ENCODE measurements around the gene EVI5.
A peak's percentile ranks its signal among the peaks of the same experiment; 100 is the strongest.

Gene EVI5

DNA sequence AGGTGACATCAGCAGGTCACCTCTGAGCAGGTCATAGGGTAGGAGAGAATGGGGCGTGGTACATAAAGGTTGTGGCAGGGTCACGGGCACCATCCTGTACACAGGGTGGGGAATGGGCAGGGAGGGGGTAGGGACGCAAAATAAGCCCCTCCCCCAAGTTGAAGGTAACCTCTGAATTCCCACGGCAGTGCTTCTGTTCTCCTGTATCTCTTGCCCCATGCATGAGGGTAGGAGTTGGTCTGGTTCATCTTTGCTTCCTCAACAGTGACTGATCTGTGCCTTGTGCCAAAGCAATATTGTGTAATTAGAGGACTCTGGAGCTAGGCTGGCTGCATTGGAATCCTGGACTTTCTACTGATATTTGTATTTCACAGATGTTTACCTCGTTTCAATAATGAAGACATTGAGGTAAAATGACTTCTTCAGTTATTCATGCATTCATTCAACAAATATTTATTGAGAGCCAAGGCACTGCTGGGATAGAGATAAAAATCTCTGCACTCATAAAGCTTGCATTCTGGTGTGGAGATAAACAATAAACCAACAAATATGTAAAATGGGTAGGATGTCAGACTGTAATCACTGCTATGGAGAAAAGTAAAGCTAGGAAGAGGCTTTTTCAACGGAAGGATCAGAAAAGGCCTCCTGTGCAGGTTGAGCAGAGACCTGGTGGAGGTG lies 279.8 kb downstream of the EVI5 start:
- no peak for DNase-seq

GRCh38 chr1:92504291-92505014 lies 280.5 kb downstream of the EVI5 start:
- no peak for DNase-seq

DNA sequence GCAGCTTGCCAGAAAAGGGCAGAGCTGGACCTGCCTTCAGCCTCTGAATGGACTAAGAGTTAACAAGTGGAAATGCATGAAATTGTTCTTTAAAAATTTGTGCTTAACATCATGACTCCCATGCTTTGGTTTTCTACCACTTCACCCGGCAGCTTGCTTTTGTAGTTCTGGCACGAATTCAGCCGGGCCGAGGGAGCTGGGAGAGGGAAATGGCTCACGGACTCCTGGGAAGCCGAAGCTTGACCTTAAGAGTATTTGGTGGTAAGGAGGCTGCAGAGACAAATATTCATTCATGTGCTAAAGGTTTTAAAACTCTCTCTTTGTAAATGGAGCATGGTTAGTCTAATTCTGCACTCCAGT lies 281.0 kb downstream of the EVI5 start:
- DNase-seq, result no peak

DNA sequence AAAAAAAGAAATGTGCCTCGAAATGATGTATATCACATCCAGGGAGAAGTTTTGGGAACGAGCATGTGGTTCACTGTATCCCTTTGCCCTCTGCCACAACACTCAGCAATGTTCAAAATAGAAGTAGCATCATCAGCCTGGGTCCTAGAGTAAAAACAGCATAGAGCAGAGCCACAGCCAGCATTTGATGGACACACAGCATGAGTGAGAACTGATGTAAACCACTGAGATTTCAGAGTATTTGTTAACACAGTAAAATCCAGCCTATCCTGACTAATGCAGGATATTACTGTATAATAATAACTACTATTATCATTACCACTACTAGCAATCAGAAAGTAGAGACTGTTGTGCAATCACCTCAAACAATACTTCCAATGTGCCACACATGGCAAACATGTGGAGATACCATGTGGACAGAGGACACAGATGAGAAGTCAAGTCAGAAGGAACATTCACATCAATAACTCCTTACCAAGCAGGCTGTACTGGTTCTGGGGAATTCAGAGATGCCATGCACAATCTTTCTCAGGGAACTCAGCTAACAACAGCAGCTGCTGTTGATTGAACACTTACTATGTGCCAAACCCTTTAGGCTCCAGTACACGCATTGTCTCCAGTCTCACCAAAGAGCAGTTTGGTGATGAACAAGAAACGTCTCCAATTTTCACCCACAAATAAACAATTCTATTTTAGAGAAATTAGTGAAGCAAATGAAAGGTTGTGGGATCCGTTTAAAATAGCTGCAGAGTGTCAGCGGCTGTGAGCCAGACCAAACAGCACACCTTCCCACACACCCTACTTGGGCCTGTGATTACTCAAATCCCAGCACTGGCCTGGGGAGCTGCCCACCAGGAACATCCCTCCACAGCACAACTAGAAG lies 281.6 kb downstream of the EVI5 start:
- DNase-seq, result no peak

DNA sequence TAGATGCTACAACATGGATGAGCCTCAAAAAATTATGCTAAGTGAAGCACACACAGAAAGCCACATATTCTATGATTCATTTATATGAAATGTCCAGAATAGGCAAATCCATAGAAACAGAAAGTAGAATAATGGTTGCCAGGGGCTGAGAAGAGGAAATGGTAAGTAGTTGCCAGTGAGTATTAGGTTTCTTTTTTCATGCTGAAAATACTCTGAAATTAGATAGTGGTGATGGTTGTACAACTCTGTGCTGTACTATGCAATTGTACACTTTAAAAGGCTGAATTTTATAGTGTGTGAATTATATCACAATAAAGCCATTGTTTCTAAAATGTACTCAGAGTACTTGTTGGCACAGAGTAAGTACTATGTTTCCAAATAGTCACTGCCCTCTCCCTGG lies 282.7 kb downstream of the EVI5 start:
- no peak for DNase-seq

DNA sequence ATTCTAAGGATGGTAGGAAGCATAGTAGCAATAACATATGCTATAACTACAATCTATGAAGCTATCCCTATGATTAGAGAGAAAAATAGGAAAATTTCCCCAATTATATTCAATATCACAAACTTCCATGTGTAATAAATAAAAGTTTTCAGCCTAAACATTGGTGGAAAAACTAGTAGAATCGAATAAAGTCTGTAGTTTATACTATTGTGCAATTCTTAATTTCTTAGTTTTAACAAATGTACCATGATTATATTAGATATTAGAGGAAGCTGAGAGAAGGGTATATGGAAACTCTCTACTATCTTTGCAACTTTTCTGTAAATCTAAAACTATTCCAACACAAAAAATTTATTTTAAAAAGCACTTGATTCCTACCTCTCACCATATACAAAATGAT lies 284.4 kb downstream of the EVI5 start:
- DNase-seq, result no peak

DNA sequence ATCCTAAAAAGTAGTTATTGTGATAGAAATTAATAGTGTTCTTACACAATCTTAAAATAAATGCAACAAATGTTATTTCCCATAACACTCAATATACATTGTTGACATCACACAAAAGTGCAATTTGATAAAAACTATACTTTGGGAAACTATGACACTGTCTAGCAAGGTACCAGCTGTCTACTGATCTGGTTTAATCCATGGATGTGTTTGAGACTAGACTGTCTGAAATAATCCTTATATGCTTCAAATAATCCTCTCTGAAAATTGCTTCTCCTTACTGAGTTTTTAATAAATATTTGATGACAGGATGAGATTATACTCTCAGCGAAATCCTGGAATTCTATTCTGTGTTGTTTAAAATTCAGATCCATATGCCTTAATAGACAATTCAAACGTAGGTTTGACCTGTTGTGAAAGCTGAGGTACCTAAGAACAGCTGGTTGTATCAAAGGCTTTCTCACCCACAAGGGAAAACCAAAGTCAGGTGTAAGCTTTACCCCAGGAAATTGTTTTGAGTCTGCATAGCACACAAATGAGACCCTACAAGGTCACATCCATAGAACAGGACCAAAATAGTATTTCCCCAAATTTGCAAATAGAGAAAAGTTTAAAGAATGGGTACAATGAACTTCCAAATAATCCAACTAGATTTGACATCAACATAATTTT lies 289.4 kb downstream of the EVI5 start:
- no peak for DNase-seq

DNA sequence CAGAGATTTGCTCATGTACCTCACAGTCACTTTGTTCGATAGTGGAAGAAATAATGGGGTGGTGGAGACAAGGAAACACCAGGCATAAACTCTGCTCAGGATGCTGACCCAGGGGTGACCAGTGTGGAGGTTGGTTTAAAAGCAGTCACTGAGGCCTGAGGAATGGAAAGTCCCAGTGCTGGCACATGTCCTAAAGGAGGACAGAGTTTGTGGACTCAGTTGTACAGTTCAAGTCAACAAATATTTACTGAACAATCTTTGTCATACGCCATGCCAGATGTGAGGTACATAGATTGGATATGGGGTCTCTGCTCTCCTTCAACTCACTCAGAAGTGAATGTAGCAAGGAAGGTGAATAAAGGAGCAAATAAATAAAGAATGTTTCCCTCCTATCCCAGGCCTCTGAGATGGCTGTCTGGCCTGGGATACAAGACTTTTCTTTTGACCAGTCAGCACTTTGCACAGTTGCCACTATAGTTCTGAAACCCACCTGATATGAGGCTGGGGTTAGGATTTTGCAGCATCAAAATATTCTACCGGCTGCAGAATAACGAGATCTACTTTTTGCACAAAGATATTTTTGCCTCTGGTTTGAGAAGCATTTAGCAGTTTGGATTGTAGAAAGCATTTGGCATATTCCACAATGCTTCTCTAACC lies 290.3 kb downstream of the EVI5 start:
- no peak for DNase-seq

- DNase-seq, result no peak
These were observed 291.8 kb downstream of the EVI5 start for GRCh38 chr1:92493139-92493538.

GRCh38 chr1:92488832-92489231 lies 296.1 kb downstream of the EVI5 start:
- DNase-seq, result no peak

- DNase-seq, result no peak
These were observed 296.5 kb downstream of the EVI5 start for GRCh38 chr1:92488416-92488815.

DNA sequence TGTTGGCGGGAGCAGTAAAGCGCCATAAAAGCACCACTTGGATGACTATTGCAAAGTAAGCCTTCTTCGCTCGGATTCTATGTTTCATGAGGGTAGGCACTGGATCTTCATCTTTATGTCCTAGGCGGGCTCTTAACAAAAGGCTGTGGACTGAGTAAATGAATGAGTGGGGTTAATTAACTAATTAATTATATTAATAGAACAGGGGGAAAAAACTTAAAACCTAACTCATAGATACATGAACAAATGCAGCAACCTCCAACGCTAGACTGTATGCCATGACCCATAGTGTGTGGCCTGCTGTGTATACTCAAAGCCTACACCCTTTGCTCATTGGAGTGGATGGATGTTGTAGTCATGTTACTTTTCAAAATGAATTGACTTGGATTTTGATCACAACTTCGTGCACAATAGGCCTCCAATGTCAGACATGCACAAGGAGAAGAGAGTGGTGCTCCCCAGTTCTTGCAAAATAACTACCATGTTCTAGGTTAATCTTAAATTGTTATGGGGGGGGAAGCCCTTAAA lies 297.8 kb downstream of the EVI5 start:
- DNase-seq, result no peak

GRCh38 chr1:92486251-92487077 lies 298.4 kb downstream of the EVI5 start, which contains the start of gene GFI1:
TSS of gene GFI1 (minus strand) at chr1:92486925. CDS start at chr1:92483487, 3,438 bp downstream.
- DNase-seq, result peak; percentile 70

DNA sequence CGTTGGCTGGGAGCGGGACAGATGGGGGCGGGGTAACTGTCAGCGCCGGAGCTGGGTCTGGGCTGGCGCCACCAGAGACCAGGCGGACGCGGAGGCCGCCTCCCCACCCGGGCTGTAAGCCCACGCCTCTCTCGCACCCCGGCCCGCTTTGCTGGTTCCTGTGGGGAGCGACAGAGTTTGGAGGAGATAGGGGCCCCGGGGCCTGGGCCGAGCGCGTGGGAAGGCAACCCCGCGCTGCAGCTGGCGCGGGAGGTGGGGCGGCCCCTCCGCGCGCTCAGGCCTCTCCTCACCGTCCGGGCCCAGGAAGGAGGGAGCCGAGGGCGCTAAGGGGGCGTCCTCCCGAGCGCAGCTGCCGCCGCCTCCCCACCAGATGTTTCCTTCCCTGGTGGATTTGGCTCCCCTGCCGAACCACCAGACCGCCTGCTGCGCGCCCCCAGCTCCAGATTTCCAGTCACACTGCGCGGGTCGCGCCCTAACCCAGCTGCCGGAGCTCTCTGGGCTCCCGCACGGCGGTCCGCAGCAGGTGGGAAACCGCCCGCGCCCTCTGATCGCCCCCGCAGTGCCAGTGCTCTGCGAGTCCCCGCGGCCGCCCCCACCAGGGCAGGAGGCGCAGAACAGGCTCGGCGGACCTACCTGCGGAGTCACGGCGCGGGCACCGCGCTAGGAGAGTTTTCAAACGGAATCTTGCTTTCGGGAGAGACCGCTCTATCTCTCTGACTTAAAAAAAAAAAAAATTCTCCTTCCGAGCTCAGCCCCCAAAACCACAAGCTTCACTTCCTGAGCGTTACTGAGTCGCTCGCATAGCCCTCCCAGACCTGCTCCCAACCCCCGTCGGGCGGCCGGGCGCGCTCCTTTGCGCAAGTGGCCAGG lies 299.3 kb downstream of the EVI5 start:
- peak; percentile 94 for DNase-seq

DNA sequence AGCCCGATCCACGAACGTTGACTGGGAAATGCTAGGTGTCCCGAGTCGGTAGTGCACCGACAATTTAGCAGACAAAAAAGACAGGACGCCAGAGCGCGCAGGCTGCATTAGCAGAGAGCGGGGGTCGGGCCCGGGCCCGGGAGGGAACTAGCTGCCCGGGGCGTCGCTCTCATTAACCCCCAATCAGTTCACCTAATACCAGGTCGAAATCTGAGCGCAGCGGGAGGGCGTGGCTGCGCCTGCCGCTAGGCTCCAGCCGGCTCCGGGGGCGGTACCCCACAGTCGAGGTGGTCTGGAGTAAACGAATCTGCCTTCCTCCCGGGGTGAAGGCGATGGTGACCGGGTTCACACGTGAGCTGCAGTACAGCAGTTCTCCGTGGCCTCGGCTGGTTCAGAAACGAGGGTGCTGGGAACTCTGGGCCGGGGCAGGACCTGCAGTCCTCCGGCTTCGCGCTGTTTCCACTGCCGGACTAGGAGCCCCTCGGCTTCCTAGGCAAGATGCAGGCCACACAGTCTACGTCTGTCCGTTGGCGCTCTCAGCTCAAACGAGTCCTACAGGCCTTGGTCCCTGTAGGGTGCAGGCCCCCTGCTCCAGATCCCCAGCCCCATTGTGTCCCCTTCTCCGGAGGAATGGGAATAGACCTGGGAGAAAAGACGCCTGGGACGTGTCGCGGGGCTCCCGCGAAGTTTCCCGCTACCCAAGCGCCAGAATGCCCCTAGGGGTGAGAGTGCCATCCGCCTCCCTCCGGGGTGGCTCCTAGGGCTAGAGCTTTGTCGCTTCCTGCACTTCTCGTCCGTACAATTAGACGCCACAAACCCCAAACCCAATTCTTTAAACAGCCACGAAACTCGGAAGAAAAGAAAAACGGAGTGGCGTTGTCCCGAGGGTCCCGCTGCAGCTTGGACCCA lies 300.2 kb downstream of the EVI5 start:
- DNase-seq, result peak; percentile 83

DNA sequence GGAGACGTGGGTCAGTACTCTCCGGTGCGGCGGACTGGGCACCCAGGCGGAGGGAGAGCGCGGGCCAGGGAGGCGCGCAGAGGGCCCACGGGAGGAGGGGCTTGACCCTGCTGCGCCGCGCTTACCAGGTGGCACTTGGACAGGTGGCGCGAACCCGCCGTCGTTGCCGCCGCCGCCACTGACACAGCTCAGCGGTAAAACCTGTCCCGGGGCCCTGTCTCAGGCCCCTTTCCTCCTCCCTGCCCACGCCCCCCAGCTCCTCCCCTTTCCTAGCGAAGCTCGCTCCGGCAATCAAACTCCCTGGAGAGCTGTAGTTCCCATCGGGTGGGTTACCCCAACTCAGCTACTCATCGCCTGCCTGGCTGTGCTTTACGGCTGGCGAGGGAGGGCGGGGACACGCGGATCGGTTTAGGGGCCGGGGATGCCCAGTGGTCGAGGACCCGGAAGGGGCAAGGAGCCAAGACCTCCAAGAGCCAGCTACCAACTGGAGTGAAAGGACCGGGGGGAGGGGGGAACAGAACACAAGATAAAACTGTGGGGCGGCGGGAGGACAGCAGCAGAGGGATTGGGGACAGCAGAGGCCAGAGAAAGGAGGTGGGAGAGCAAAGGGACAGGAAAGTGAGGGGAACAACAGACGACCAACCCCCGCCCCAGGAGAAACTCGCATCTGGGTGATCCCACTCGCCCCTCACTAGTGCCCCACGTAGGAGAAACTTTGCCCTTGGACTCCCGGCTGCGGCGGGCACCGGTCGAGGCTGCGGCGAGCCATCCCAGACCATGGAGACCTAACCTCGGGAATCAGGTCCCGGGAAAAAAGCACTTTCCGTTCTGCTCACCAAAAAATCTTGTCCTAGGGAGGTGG lies 301.1 kb downstream of the EVI5 start:
- DNase-seq, result peak; percentile 81

GRCh38 chr1:92482665-92483609 lies 302.0 kb downstream of the EVI5 start:
- DNase-seq, result peak; percentile 54

Data from activated naive CD4-positive, alpha-beta T cell treated with anti-CD3 and anti-CD28 coated beads, Interleukin-2, amount 50 U/mL, for 16 hours (primary cell).